Occipital lobe (tissue), 2 donors: ENCODE measurements around the gene SPACA9. TPM values are rescaled to one million over a fixed set of nuclear protein-coding genes. Genes with fewer than 3 reads are reported as not detected.

ENCODE experiments used
- DNase-seq: peaks from one replicate; lab custom pipeline; 2025; lab: John Stamatoyannopoulos, UW
- total RNA-seq: library from RNA; depleted of rRNA; stranded (reverse); fragments of >200 nt; gene quantifications from one replicate; pipeline ENCODE4 v1.2.3, GENCODE V29; 2014

Gene SPACA9
- total RNA-seq, 1 donor from 2014 or later = 2.8 TPM

- DNase-seq = no peak
These were observed 15.6 kb upstream of the SPACA9 start for GRCh38 chr9:132863096-132863495.

GRCh38 chr9:132864277-132864676 lies 14.4 kb upstream of the SPACA9 start:
- DNase-seq = no peak

GRCh38 chr9:132864691-132865090 lies 14.0 kb upstream of the SPACA9 start:
- no peak for DNase-seq

GRCh38 chr9:132866898-132867297 lies 11.8 kb upstream of the SPACA9 start:
- no peak for DNase-seq

GRCh38 chr9:132869266-132869665 lies 9.4 kb upstream of the SPACA9 start:
- DNase-seq = no peak

GRCh38 chr9:132873403-132873802 lies 5.3 kb upstream of the SPACA9 start:
- DNase-seq = no peak

- no peak for DNase-seq
These were observed 3.5 kb upstream of the SPACA9 start for GRCh38 chr9:132875159-132875558.

GRCh38 chr9:132876849-132877248 lies 1.8 kb upstream of the SPACA9 start:
- DNase-seq = no peak

- DNase-seq = no peak
These were observed 1.3 kb upstream of the SPACA9 start for GRCh38 chr9:132877458-132877823.

- DNase-seq = peak; percentile 46
These were observed 639 bp upstream of the SPACA9 start, which contains the start of gene AK8 for GRCh38 chr9:132877824-132878694. TSS of gene AK8 (minus strand) at chr9:132878284. CDS start at chr9:132878255, 29 bp downstream.

- DNase-seq = no peak
These were observed 992 bp downstream of the SPACA9 start for GRCh38 chr9:132879457-132880323.

GRCh38 chr9:132880324-132880661 lies 1.6 kb downstream of the SPACA9 start:
- no peak for DNase-seq

GRCh38 chr9:132881826-132882225 lies 3.1 kb downstream of the SPACA9 start:
- no peak for DNase-seq

- DNase-seq = no peak
These were observed 3.9 kb downstream of the SPACA9 start for GRCh38 chr9:132882616-132883015.

- no peak for DNase-seq
These were observed 4.9 kb downstream of the SPACA9 start for GRCh38 chr9:132883349-132884294.

- DNase-seq = no peak
These were observed 7.1 kb downstream of the SPACA9 start for GRCh38 chr9:132885720-132886333.

- DNase-seq = no peak
These were observed 7.6 kb downstream of the SPACA9 start for GRCh38 chr9:132886334-132886725.

GRCh38 chr9:132887181-132888120 lies 8.8 kb downstream of the SPACA9 start:
- DNase-seq = no peak

- no peak for DNase-seq
These were observed 9.5 kb downstream of the SPACA9 start for GRCh38 chr9:132888151-132888550.

- DNase-seq = no peak
These were observed 13.7 kb downstream of the SPACA9 start for GRCh38 chr9:132892400-132892799.
